Measurements from ENCODE around the gene PRR9. TPM values are rescaled to one million over a fixed set of nuclear protein-coding genes. Genes with fewer than 3 reads are reported as not detected.

The PRR9 gene
- total and polyA plus RNA-seq, 2 of the 8 experiments (the other 6 are each of a cell fraction or from before 2014, with no cell fraction given) = not detected

- Histone ChIP-seq H3K56ac (replicated peaks; ENCODE audit: insufficient read length, low read depth, low read length) (no peak overlapping the region), H2BK5ac (ENCODE audit: low read depth, low read length) (no peak overlapping the region), H3K23ac (ENCODE audit: insufficient read length) (no peak overlapping the region), H4K91ac (replicated peaks; ENCODE audit: insufficient read length, low read length) (no peak overlapping the region), H3K4me3 (ENCODE audit: extremely low read depth in 1 of 4, insufficient read depth in 2 of 4, low read depth in 3 of 4, low read length in 4 of 4) (no peak overlapping the region), H2BK15ac (ENCODE audit: low read length) (no peak overlapping the region), H4K8ac (ENCODE audit: extremely low read depth, insufficient read depth, low read length) (no peak overlapping the region), H3K18ac (ENCODE audit: extremely low read depth, low read length) (no peak overlapping the region), H3K23me2 (ENCODE audit: low read depth, low read length) (no peaks in the 10 kb centered on the region), H3K4ac (replicated peaks; ENCODE audit: insufficient read length, low read depth, low read length) (no peak overlapping the region), H2BK120ac (replicated peaks; ENCODE audit: low read depth, low read length) (no peak overlapping the region), H3K27me3 (replicated peaks in 1 of 4; ENCODE audit: control insufficient read depth in 3 of 4, extremely low read depth in 1 of 4, insufficient read depth in 3 of 4, low read length in 3 of 4) (no peaks in the 10 kb centered on the region; a peak in 2 of 7 replicates), H4K5ac (ENCODE audit: insufficient read length, low read depth, low read length) (no peak overlapping the region), H3K9me3 (ENCODE audit: insufficient read depth in 2 of 2, low read depth in 1 of 2, low read length in 1 of 2) (peaks cover 0 to 4% of the 10 kb centered on the region in 2 experiments; a peak in 2 of 4 replicates), H3K9ac (replicated peaks in 1 of 4; ENCODE audit: extremely low read depth in 1 of 4, low read depth in 3 of 4, low read length in 3 of 4) (no peak overlapping the region), H3K4me1 (replicated peaks in 1 of 4; ENCODE audit: control insufficient read depth in 3 of 4, insufficient read depth in 4 of 4, low read length in 3 of 4) (no peaks in the 10 kb centered on the region), H2BK12ac (ENCODE audit: low read depth, low read length) (no peak overlapping the region), H3K79me1 (ENCODE audit: low read depth, low read length) (no peaks in the 10 kb centered on the region), H3K4me2 (ENCODE audit: insufficient read depth in 1 of 2, low read depth in 2 of 2, low read length in 2 of 2) (no peak overlapping the region), H3K14ac (ENCODE audit: insufficient read length) (no peak overlapping the region), H3K36me3 (ENCODE audit: control insufficient read depth in 2 of 4, insufficient read depth in 4 of 4, low read length in 3 of 4) (no peaks in the 10 kb centered on the region), H2BK20ac (ENCODE audit: low read length) (no peak overlapping the region), H3K27ac (ENCODE audit: low read depth, low read length) (no peak overlapping the region), H2AFZ (ENCODE audit: low read length) (no peak overlapping the region), H4K20me1 (replicated peaks in 1 of 2; ENCODE audit: control insufficient read depth in 1 of 2, insufficient read depth in 2 of 2, low read length in 2 of 2) (no peaks in the 10 kb centered on the region), H3K79me2 (ENCODE audit: control insufficient read depth in 1 of 2, insufficient read depth in 2 of 2, low read length in 2 of 2) (no peaks in the 10 kb centered on the region), H2AK5ac (ENCODE audit: low read depth, low read length) (no peak overlapping the region)
- DNase-seq (ENCODE audit: low read depth in 1 of 2, low spot score in 2 of 2) = no peak
- ChIA-PET POLR2A (ENCODE audit: partially characterized antibody) (no interaction called here), CTCF (ENCODE audit: partially characterized antibody) (interaction anchor here (1.4 to 1.5 kb wide), 2 partner anchors 11 to 347 kb away, joined by 5 read pairs; no protein-coding TSS in a partner anchor)
- FAIRE-seq = no peak
- WGBS, 2 experiments (ENCODE audit: extremely low coverage in 1 of 2, insufficient coverage in 1 of 2, insufficient read length in 1 of 2, insufficient replicate concordance in 2 of 2, low coverage in 1 of 2, low lambda C conversion rate in 2 of 2, missing lambda C conversion rate in 1 of 2) = 83% methylated on average over 2 of the region's 2 CpGs; no CpG with 5 or more reads in 1 of the 2 experiments
- TF ChIP-seq SIN3A (conservative IDR thresholded peaks at IDR 0.05 in 1 of 2, IDR thresholded peaks at IDR 0.05 in 1 of 2; ENCODE audit: low read depth in 1 of 2, low read length in 2 of 2) (no peak), KDM5A (IDR thresholded peaks at IDR 0.05; ENCODE audit: low read length) (no peak), POU5F1 (IDR thresholded peaks at IDR 0.05; ENCODE audit: low read depth, low read length) (no peak), EP300 (IDR thresholded peaks at IDR 0.05; ENCODE audit: borderline replicate concordance in 1 of 2, low read depth in 2 of 2, low read length in 2 of 2) (no peak)
Observed at GRCh38 chr1:153217744-153218416, 496 bp downstream of the PRR9 start.

Data from H1 (cell line).